Suprapubic skin (tissue), 4 donors: ENCODE results near the gene UBQLN4. TPM values are rescaled to one million over a fixed set of nuclear protein-coding genes. Genes with fewer than 3 reads are reported as not detected.

Experiments
- DNase-seq, 2 donors: peaks; one replicate each; pipeline ENCODE4 v3.0.0-alpha.2; 2019; ENCODE audit warnings: low spot score in 2 of 2
- H3K27ac ChIP-seq: fragments of 200-600 bp; sonication (generic); one replicate; pipeline ENCODE4 v1.5.1; 2019
- H3K27me3 ChIP-seq: fragments of 200-600 bp; sonication (generic); one replicate; pipeline ENCODE4 v1.5.1; 2019
- H3K36me3 ChIP-seq: fragments of 200-600 bp; sonication (generic); one replicate; pipeline ENCODE4 v1.5.1; 2019
- H3K4me1 ChIP-seq: fragments of 200-600 bp; sonication (generic); one replicate; pipeline ENCODE4 v1.5.1; 2019
- H3K4me3 ChIP-seq: fragments of 200-600 bp; sonication (generic); one replicate; pipeline ENCODE4 v1.5.1; 2019; ENCODE audit warnings: mild to moderate bottlenecking
- H3K9me3 ChIP-seq: fragments of 200-600 bp; sonication (generic); one replicate; pipeline ENCODE4 v1.5.1; 2019
- CTCF ChIP-seq, 2 donors: fragments of 200-600 bp in 1 of 2; fragments of 450-650 bp in 1 of 2; sonication (generic) in 1 of 2; IDR thresholded peaks; one replicate each; pipeline ENCODE4 v1.5.1; 2016 to 2019; ENCODE audit warnings: antibody characterized with exemption in 2 of 2, mild to moderate bottlenecking in 1 of 2, moderate library complexity in 1 of 2
- EP300 ChIP-seq: sonication (generic); formaldehyde crosslinking; IDR thresholded peaks from one replicate; pipeline ENCODE4 v1.6.1; 2017; ENCODE audit warnings: antibody characterized with exemption
- POLR2A ChIP-seq, 2 donors: fragments of 450-650 bp; IDR thresholded peaks; one replicate each; pipeline ENCODE4 v1.6.1; 2017; ENCODE audit warnings: antibody characterized with exemption in 2 of 2, mild to moderate bottlenecking in 2 of 2, moderate library complexity in 2 of 2
- POLR2AphosphoS5 ChIP-seq, 3 donors: sonication (generic); formaldehyde crosslinking; IDR thresholded peaks; one replicate each; pipeline ENCODE4 v1.6.1; 2017; ENCODE audit warnings: antibody characterized with exemption in 3 of 3
- WGBS: methylation state at CpG from one replicate; pipeline ENCODE4 v1.1.5; 2018; 5-methylcytosine and 5-hydroxymethylcytosine counted together
- total RNA-seq, 4 donors: library from RNA; depleted of rRNA; stranded (reverse); fragments of >200 nt; gene quantifications; one replicate each; pipeline ENCODE4 v1.1.0, GENCODE V29; 2016

The UBQLN4 gene
- 10 to 100 TPM; 32.7 to 42.7 (median 39.8) TPM for total RNA-seq

- peaks cover 15% of the 10 kb centered on the region for H3K36me3 ChIP-seq
Measured at GRCh38 chr1:156053768-156054499, at the start of gene UBQLN4. TSS of gene UBQLN4 (minus strand) at chr1:156053798. CDS start at chr1:156053701, 97 bp downstream.

GRCh38 chr1:156102633-156103511 lies 49.3 kb upstream of the UBQLN4 start:
- Histone ChIP-seq H3K4me3 (peak overlapping the region; percentile 43), H3K9me3 (no peaks in the 10 kb centered on the region), H3K4me1 (peaks cover 86% of the 10 kb centered on the region), H3K27me3 (no peaks in the 10 kb centered on the region), H3K27ac (peak overlapping the region; percentile 98), H3K36me3 (no peaks in the 10 kb centered on the region)
- no peak for DNase-seq
- WGBS = 47% methylated on average over 11 of the region's 16 CpGs
- TF ChIP-seq POLR2A (IDR thresholded peaks at IDR 0.05) (no peak), EP300 (no peak), POLR2AphosphoS5 (IDR thresholded peaks at IDR 0.05) (no peak), CTCF (IDR thresholded peaks at IDR 0.05) (no peak)

More at GRCh38 chr1:156053768-156054499, at the start of gene UBQLN4:
- peak; percentile 90 to 92 for DNase-seq
- peak within 1 kb of the TSS; percentile 90 for H3K27ac ChIP-seq
- TF ChIP-seq CTCF (IDR thresholded peaks at IDR 0.05) (peak; percentile 12 to 65), EP300 (no peak)
- WGBS = 0% methylated on average over 24 of the region's 49 CpGs
- peak within 1 kb of the TSS; percentile 83 for H3K4me3 ChIP-seq
- no peaks in the 10 kb centered on the region for H3K27me3 ChIP-seq
- H3K9me3 ChIP-seq = no peaks in the 10 kb centered on the region
- peaks cover 31% of the 10 kb centered on the region for H3K4me1 ChIP-seq

GRCh38 chr1:156101880-156102279 lies 48.3 kb upstream of the UBQLN4 start:
- H3K4me1 ChIP-seq = peaks cover 89% of the 10 kb centered on the region
- no peaks in the 10 kb centered on the region for H3K27me3 ChIP-seq
- WGBS = 42% methylated on average over 6 of the region's 6 CpGs
- no peaks in the 10 kb centered on the region for H3K9me3 ChIP-seq
- no peak overlapping the region for H3K4me3 ChIP-seq
- peak in 1 of 2 donors; percentile 82 for DNase-seq
- H3K27ac ChIP-seq = peak overlapping the region; percentile 98
- no peaks in the 10 kb centered on the region for H3K36me3 ChIP-seq
- TF ChIP-seq CTCF (IDR thresholded peaks at IDR 0.05) (no peak), EP300 (no peak)

- Histone ChIP-seq H3K4me3 (no peak overlapping the region), H3K4me1 (peaks cover 89% of the 10 kb centered on the region), H3K27ac (peak overlapping the region; percentile 98), H3K27me3 (no peaks in the 10 kb centered on the region), H3K36me3 (no peaks in the 10 kb centered on the region), H3K9me3 (no peaks in the 10 kb centered on the region)
- no peak for DNase-seq
- WGBS = 44% methylated on average over 4 of the region's 4 CpGs
- TF ChIP-seq EP300 (no peak), CTCF (IDR thresholded peaks at IDR 0.05) (no peak), POLR2A (IDR thresholded peaks at IDR 0.05) (no peak), POLR2AphosphoS5 (IDR thresholded peaks at IDR 0.05) (no peak)
Measured at GRCh38 chr1:156100205-156100995, 46.8 kb upstream of the UBQLN4 start.
